Left kidney (tissue), 2 donors: ENCODE results near the gene TOMM22. TPM values are rescaled to one million over a fixed set of nuclear protein-coding genes. Genes with fewer than 3 reads are reported as not detected.

ENCODE experiments used
- DNase-seq: peaks from one replicate; pipeline ENCODE4 v3.0.0-alpha.2; 2013
- polyA plus RNA-seq: library from polyadenylated mRNA; unstranded; fragments of 120-200 nt; gene quantifications from one replicate; pipeline ENCODE4 v1.2.1, GENCODE V29; 2013; ENCODE audit not compliant: insufficient read length

The TOMM22 gene
- polyA plus RNA-seq, 1 donor: 101 TPM

GRCh38 chr22:38733724-38734381 lies 52.1 kb downstream of the TOMM22 start:
- DNase-seq: no peak

- DNase-seq: no peak
Measured at GRCh38 chr22:38734421-38735100, 52.8 kb downstream of the TOMM22 start.

Other genes with a start within 250 kb of the TOMM22 start
- gene KCNJ4, start 226.8 kb upstream of the TOMM22 start, polyA plus RNA-seq: 0.18 TPM
- 11.0 TPM for gene KDELR3, start 213.9 kb upstream of the TOMM22 start, polyA plus RNA-seq
- gene DDX17, start 175.6 kb upstream of the TOMM22 start, polyA plus RNA-seq: 1,227 TPM
- 8.1 TPM for gene DMC1, start 111.8 kb upstream of the TOMM22 start, polyA plus RNA-seq
- 12.0 TPM for gene FAM227A, start 25.6 kb upstream of the TOMM22 start, polyA plus RNA-seq
- gene CBY1, start 25.3 kb upstream of the TOMM22 start, polyA plus RNA-seq: 59.4 TPM
- gene JOSD1, start 19.0 kb downstream of the TOMM22 start, polyA plus RNA-seq: 44.8 TPM
- 53.6 TPM for gene GTPBP1, start 24.0 kb downstream of the TOMM22 start, polyA plus RNA-seq
- 60.7 TPM for gene SUN2, start 74.0 kb downstream of the TOMM22 start, polyA plus RNA-seq
- 30.2 TPM for gene DNAL4, start 112.2 kb downstream of the TOMM22 start, polyA plus RNA-seq
- 4.2 TPM for gene NPTXR, start 162.1 kb downstream of the TOMM22 start, polyA plus RNA-seq
- gene CBX6, start 190.3 kb downstream of the TOMM22 start, polyA plus RNA-seq: 35.9 TPM